Measurements from ENCODE around the gene CACNA2D3.

The CACNA2D3 gene

GRCh38 chr3:54863786-54864185 is 741.4 kb downstream of the CACNA2D3 start:
- no peak for TF ChIP-seq FOXK2 (IDR thresholded peaks at IDR 0.05)
- TF ChIP-seq TARDBP (IDR thresholded peaks at IDR 0.05), result no peak
- TF ChIP-seq BHLHE40 (IDR thresholded peaks at IDR 0.05; ENCODE audit: borderline replicate concordance), result no peak
- CTCF ChIA-PET, result no interaction called here
- DNase-seq (ENCODE audit: extremely low spot score), result no peak
- POLR2A ChIA-PET, result no interaction called here

- ChIA-PET POLR2A (no interaction called here), CTCF (interaction anchor here (1.3 kb wide), 1 partner anchor 11 kb away, joined by 3 read pairs; no protein-coding TSS in a partner anchor)
- DNase-seq (ENCODE audit: extremely low spot score), result no peak
- TF ChIP-seq FOXA1 (IDR thresholded peaks at IDR 0.05), result no peak
- no peak for TF ChIP-seq FOXK2 (IDR thresholded peaks at IDR 0.05)
- no peak for TF ChIP-seq TARDBP (IDR thresholded peaks at IDR 0.05)
- no peak for TF ChIP-seq BHLHE40 (IDR thresholded peaks at IDR 0.05; ENCODE audit: borderline replicate concordance)
- TF ChIP-seq HDGF (IDR thresholded peaks at IDR 0.05; ENCODE audit: borderline replicate concordance), result no peak
- TF ChIP-seq ARNT (IDR thresholded peaks at IDR 0.05), result no peak
- no peak for TF ChIP-seq SP1 (IDR thresholded peaks at IDR 0.05)
- TF ChIP-seq, protein P1, sequence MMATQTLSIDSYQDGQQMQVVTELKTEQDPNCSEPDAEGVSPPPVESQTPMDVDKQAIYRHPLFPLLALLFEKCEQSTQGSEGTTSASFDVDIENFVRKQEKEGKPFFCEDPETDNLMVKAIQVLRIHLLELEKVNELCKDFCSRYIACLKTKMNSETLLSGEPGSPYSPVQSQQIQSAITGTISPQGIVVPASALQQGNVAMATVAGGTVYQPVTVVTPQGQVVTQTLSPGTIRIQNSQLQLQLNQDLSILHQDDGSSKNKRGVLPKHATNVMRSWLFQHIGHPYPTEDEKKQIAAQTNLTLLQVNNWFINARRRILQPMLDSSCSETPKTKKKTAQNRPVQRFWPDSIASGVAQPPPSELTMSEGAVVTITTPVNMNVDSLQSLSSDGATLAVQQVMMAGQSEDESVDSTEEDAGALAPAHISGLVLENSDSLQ (IDR thresholded peaks at IDR 0.05), result no peak
- TF ChIP-seq FOXM1 (IDR thresholded peaks at IDR 0.05; ENCODE audit: borderline replicate concordance), result no peak
- no peak for TF ChIP-seq SUZ12 (IDR thresholded peaks at IDR 0.05)
- no peak for TF ChIP-seq L3MBTL2 (conservative IDR thresholded peaks at IDR 0.05)
- no peak for TF ChIP-seq ELF4 (IDR thresholded peaks at IDR 0.05)
- TF ChIP-seq LEF1 (IDR thresholded peaks at IDR 0.05; ENCODE audit: borderline replicate concordance), result no peak
- no peak for TF ChIP-seq ZNF384 (IDR thresholded peaks at IDR 0.05)
- no peak for TF ChIP-seq CTBP1 (IDR thresholded peaks at IDR 0.05; ENCODE audit: borderline replicate concordance)
- TF ChIP-seq NFRKB (IDR thresholded peaks at IDR 0.05), result no peak
These were observed 743.0 kb downstream of the CACNA2D3 start for GRCh38 chr3:54865316-54865715.

DNA sequence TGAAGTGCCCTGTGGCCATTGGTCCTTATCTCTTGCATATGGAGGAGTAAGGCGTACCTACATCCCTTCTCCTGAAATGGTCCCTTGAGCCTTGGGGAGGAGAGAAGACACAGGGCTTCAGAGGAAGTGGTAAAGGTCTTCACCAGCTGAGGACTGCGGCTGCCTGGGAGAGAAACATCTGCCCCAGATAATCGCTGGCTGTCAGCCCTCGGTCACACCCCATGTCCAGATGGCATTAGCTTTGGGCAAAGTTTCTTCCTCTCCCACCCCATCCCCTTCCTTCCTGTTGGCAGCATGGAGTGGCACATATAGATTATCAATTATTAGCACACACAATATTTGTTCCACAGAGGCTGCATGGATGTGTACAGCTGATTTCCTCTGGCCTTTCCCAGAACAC is 743.9 kb downstream of the CACNA2D3 start:
- no peak for TF ChIP-seq FOXK2 (IDR thresholded peaks at IDR 0.05)
- no peak for TF ChIP-seq ELF4 (IDR thresholded peaks at IDR 0.05)
- TF ChIP-seq NFRKB (IDR thresholded peaks at IDR 0.05), result no peak
- no peak for TF ChIP-seq LEF1 (IDR thresholded peaks at IDR 0.05; ENCODE audit: borderline replicate concordance)
- no peak for TF ChIP-seq TARDBP (IDR thresholded peaks at IDR 0.05)
- CTCF ChIA-PET, result no interaction called here
- POLR2A ChIA-PET, result no interaction called here
- DNase-seq (ENCODE audit: extremely low spot score), result no peak

GRCh38 chr3:54870423-54870822 is 748.1 kb downstream of the CACNA2D3 start:
- CTCF ChIA-PET, result interaction anchor here (0.6 kb wide), 1 partner anchor 575 kb away, joined by 3 read pairs; no protein-coding TSS in a partner anchor
- POLR2A ChIA-PET, result no interaction called here
- TF ChIP-seq L3MBTL2 (conservative IDR thresholded peaks at IDR 0.05), result no peak
- TF ChIP-seq ARNT (IDR thresholded peaks at IDR 0.05), result no peak
- TF ChIP-seq NFRKB (IDR thresholded peaks at IDR 0.05), result no peak
- TF ChIP-seq TARDBP (IDR thresholded peaks at IDR 0.05), result no peak
- TF ChIP-seq FOXM1 (IDR thresholded peaks at IDR 0.05; ENCODE audit: borderline replicate concordance), result no peak
- TF ChIP-seq HDGF (IDR thresholded peaks at IDR 0.05; ENCODE audit: borderline replicate concordance), result no peak
- TF ChIP-seq LEF1 (IDR thresholded peaks at IDR 0.05; ENCODE audit: borderline replicate concordance), result no peak
- no peak for TF ChIP-seq ELF4 (IDR thresholded peaks at IDR 0.05)
- no peak for TF ChIP-seq FOXK2 (IDR thresholded peaks at IDR 0.05)
- TF ChIP-seq, protein P1 (IDR thresholded peaks at IDR 0.05), result no peak
- TF ChIP-seq FOXA1 (IDR thresholded peaks at IDR 0.05), result no peak
- TF ChIP-seq ZNF384 (IDR thresholded peaks at IDR 0.05), result no peak
- no peak for TF ChIP-seq SP1 (IDR thresholded peaks at IDR 0.05)
- no peak for TF ChIP-seq SUZ12 (IDR thresholded peaks at IDR 0.05)
- TF ChIP-seq CTBP1 (IDR thresholded peaks at IDR 0.05; ENCODE audit: borderline replicate concordance), result no peak
- TF ChIP-seq BHLHE40 (IDR thresholded peaks at IDR 0.05; ENCODE audit: borderline replicate concordance), result no peak
- peak; percentile 45 for DNase-seq (ENCODE audit: extremely low spot score)

GRCh38 chr3:54871867-54872266 is 749.5 kb downstream of the CACNA2D3 start:
- DNase-seq (ENCODE audit: extremely low spot score), result no peak
- no peak for TF ChIP-seq L3MBTL2 (conservative IDR thresholded peaks at IDR 0.05)
- TF ChIP-seq SP1 (IDR thresholded peaks at IDR 0.05), result no peak
- TF ChIP-seq ARNT (IDR thresholded peaks at IDR 0.05), result no peak
- TF ChIP-seq FOXK2 (IDR thresholded peaks at IDR 0.05), result no peak
- no peak for TF ChIP-seq BHLHE40 (IDR thresholded peaks at IDR 0.05; ENCODE audit: borderline replicate concordance)
- no peak for TF ChIP-seq TARDBP (IDR thresholded peaks at IDR 0.05)
- TF ChIP-seq ELF4 (IDR thresholded peaks at IDR 0.05), result no peak
- TF ChIP-seq SUZ12 (IDR thresholded peaks at IDR 0.05), result no peak
- no peak for TF ChIP-seq HDGF (IDR thresholded peaks at IDR 0.05; ENCODE audit: borderline replicate concordance)
- no peak for TF ChIP-seq ZNF384 (IDR thresholded peaks at IDR 0.05)
- no peak for TF ChIP-seq CTBP1 (IDR thresholded peaks at IDR 0.05; ENCODE audit: borderline replicate concordance)
- TF ChIP-seq FOXM1 (IDR thresholded peaks at IDR 0.05; ENCODE audit: borderline replicate concordance), result no peak
- TF ChIP-seq NFRKB (IDR thresholded peaks at IDR 0.05), result no peak
- ChIA-PET POLR2A (no interaction called here), CTCF (no interaction called here)

GRCh38 chr3:54873059-54874010 is 751.0 kb downstream of the CACNA2D3 start:
- ChIA-PET CTCF (no interaction called here), POLR2A (no interaction called here)
- TF ChIP-seq, protein P1 (IDR thresholded peaks at IDR 0.05), result no peak
- no peak for TF ChIP-seq ZNF384 (IDR thresholded peaks at IDR 0.05)
- TF ChIP-seq FOXK2 (IDR thresholded peaks at IDR 0.05), result no peak
- no peak for TF ChIP-seq NFRKB (IDR thresholded peaks at IDR 0.05)
- TF ChIP-seq LEF1 (IDR thresholded peaks at IDR 0.05; ENCODE audit: borderline replicate concordance), result no peak
- no peak for TF ChIP-seq FOXM1 (IDR thresholded peaks at IDR 0.05; ENCODE audit: borderline replicate concordance)
- no peak for TF ChIP-seq CTBP1 (IDR thresholded peaks at IDR 0.05; ENCODE audit: borderline replicate concordance)
- TF ChIP-seq HDGF (IDR thresholded peaks at IDR 0.05; ENCODE audit: borderline replicate concordance), result no peak
- TF ChIP-seq TARDBP (IDR thresholded peaks at IDR 0.05), result no peak
- no peak for TF ChIP-seq ELF4 (IDR thresholded peaks at IDR 0.05)
- no peak for TF ChIP-seq SP1 (IDR thresholded peaks at IDR 0.05)
- no peak for TF ChIP-seq L3MBTL2 (conservative IDR thresholded peaks at IDR 0.05)
- no peak for TF ChIP-seq ARNT (IDR thresholded peaks at IDR 0.05)
- no peak for TF ChIP-seq SUZ12 (IDR thresholded peaks at IDR 0.05)
- TF ChIP-seq FOXA1 (IDR thresholded peaks at IDR 0.05), result no peak
- TF ChIP-seq BHLHE40 (IDR thresholded peaks at IDR 0.05; ENCODE audit: borderline replicate concordance), result no peak
- no peak for DNase-seq (ENCODE audit: extremely low spot score)

Data from HEK293T (cell line).